ENCODE results near the gene LMOD2. TPM values are rescaled to one million over a fixed set of nuclear protein-coding genes. Genes with fewer than 3 reads are reported as not detected.

Gene LMOD2
- total RNA-seq, 1 experiment from 2014 or later = not detected

- intact Hi-C loops (cut with micrococcal nuclease; ENCODE audit: unreplicated experiment) (no loop called here), in situ Hi-C loops (cut with HindIII; ENCODE audit: low pct_unique_long_range_greater_than_20kb, low sequenced_read_pairs) (no loop called here)
- ChIA-PET POLR2A (no interaction called here), CTCF (no interaction called here)
- Histone ChIP-seq H3K4me1 (ENCODE audit: control insufficient read depth, insufficient read depth, low read length) (no peaks in the 10 kb centered on the region), H3K9me3 (ENCODE audit: control insufficient read depth, insufficient read depth, low read depth, low read length) (no peaks in the 10 kb centered on the region), H3K27ac (ENCODE audit: low read length) (no peak overlapping the region), H3K27me3 (ENCODE audit: control insufficient read depth, insufficient read depth, low read length) (peaks cover 26% of the 10 kb centered on the region), H3K4me3 (ENCODE audit: low read depth in 2 of 2, low read length in 2 of 2) (no peak overlapping the region), H3K36me3 (ENCODE audit: control insufficient read depth, insufficient read depth, low read length) (no peaks in the 10 kb centered on the region)
- ATAC-seq = no peak
- TF ChIP-seq REST (IDR thresholded peaks at IDR 0.05; ENCODE audit: insufficient read depth in 1 of 2, low read depth in 2 of 2, low read length in 1 of 2) = no peak
- TF ChIP-seq POLR2AphosphoS5 (IDR thresholded peaks at IDR 0.05; ENCODE audit: low read depth, low read length) = no peak
- TF ChIP-seq TCF7L2 (IDR thresholded peaks at IDR 0.05; ENCODE audit: low read depth, low read length) = no peak
- TF ChIP-seq CTCF (IDR thresholded peaks at IDR 0.05) = no peak
- TF ChIP-seq SIN3A (IDR thresholded peaks at IDR 0.05; ENCODE audit: borderline replicate concordance, insufficient read depth, low read depth, low read length) = no peak
- DNase-seq (ENCODE audit: low read depth, low spot score) = no peak
- BruUV-seq (replicated peaks) = no TSS peak
Observed at GRCh38 chr7:123662293-123662692, 6.6 kb downstream of the LMOD2 start.

- Histone ChIP-seq H3K27ac (ENCODE audit: low read length) (no peak overlapping the region), H3K4me3 (ENCODE audit: low read depth in 2 of 2, low read length in 2 of 2) (no peak overlapping the region), H3K36me3 (ENCODE audit: control insufficient read depth, insufficient read depth, low read length) (no peaks in the 10 kb centered on the region), H3K27me3 (ENCODE audit: control insufficient read depth, insufficient read depth, low read length) (peaks cover 26% of the 10 kb centered on the region), H3K4me1 (ENCODE audit: control insufficient read depth, insufficient read depth, low read length) (no peaks in the 10 kb centered on the region), H3K9me3 (ENCODE audit: control insufficient read depth, insufficient read depth, low read depth, low read length) (no peaks in the 10 kb centered on the region)
- intact Hi-C loops (cut with micrococcal nuclease; ENCODE audit: unreplicated experiment) (no loop called here), in situ Hi-C loops (cut with HindIII; ENCODE audit: low pct_unique_long_range_greater_than_20kb, low sequenced_read_pairs) (no loop called here)
- ATAC-seq (no peak), DNase-seq (ENCODE audit: low read depth, low spot score) (no peak)
- no TSS peak for BruUV-seq (replicated peaks)
- POLR2A ChIA-PET = no interaction called here
- CTCF ChIA-PET = no interaction called here
- no peak for TF ChIP-seq POLR2AphosphoS5 (IDR thresholded peaks at IDR 0.05; ENCODE audit: low read depth, low read length)
- no peak for TF ChIP-seq CTCF (IDR thresholded peaks at IDR 0.05)
- TF ChIP-seq REST (IDR thresholded peaks at IDR 0.05; ENCODE audit: insufficient read depth in 1 of 2, low read depth in 2 of 2, low read length in 1 of 2) = no peak
- no peak for TF ChIP-seq TCF7L2 (IDR thresholded peaks at IDR 0.05; ENCODE audit: low read depth, low read length)
Observed at GRCh38 chr7:123662755-123663154, 7.1 kb downstream of the LMOD2 start.

Measured in Panc1 (cell line).